Stomach (tissue), 4 donors: Measurements from ENCODE around the gene CIAO2B.
"Not testable (repeated sequence)": the region's sequence is repeated elsewhere in the genome, so short reads cannot be mapped to it uniquely, and the experiment has no call there.

ENCODE experiments used
- EP300 ChIP-seq: sonication (generic); formaldehyde crosslinking; IDR thresholded peaks from one replicate; pipeline ENCODE4 v1.6.1; 2017; ENCODE audit warnings: antibody characterized with exemption
- POLR2A ChIP-seq, 4 donors: fragments of 450-650 bp; IDR thresholded peaks; one replicate each; pipeline ENCODE4 v1.6.1; 2016; ENCODE audit warnings: antibody characterized with exemption in 4 of 4, control low read depth in 2 of 4, mild to moderate bottlenecking in 1 of 4, moderate library complexity in 1 of 4
- POLR2AphosphoS5 ChIP-seq, 3 donors: sonication (generic); formaldehyde crosslinking; IDR thresholded peaks; one replicate each; pipeline ENCODE4 v1.6.1; 2016; ENCODE audit warnings: antibody characterized with exemption in 3 of 3
- TF ChIP-seq, protein P1 (sequence below), 7 experiments: fragments of 450-650 bp in 4 of 7; fragments of 200-600 bp in 3 of 7; sonication (generic) in 3 of 7; IDR thresholded peaks; one replicate each; pipeline ENCODE4 v1.5.1; 2016 to 2019; ENCODE audit warnings: antibody characterized with exemption in 7 of 7, control low read depth in 2 of 7, mild to moderate bottlenecking in 1 of 7

DNA sequence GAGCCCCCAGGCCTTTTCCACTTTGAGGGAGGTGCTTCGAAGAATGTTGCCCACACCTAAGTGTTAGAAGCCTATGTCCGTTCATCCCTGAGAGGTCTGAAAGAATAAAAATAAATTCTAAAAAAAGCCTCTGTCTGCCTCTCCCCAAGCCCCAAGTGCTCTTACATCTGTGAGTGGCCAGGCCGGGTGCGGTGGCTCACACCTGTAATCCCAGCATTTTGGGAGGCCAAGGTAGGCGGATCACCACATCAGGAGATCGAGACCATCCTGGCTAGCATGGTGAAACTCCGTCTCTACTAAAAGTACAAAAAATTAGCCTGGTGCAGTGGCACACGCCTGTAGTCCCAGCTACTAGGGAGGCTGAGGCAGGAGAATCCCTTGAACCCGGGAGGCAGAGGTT, 10.8 kb upstream of the CIAO2B start:
- TF ChIP-seq POLR2A (IDR thresholded peaks at IDR 0.05); POLR2AphosphoS5 (IDR thresholded peaks at IDR 0.05); EP300: not testable (repeated sequence)
- TF ChIP-seq, protein P1, sequence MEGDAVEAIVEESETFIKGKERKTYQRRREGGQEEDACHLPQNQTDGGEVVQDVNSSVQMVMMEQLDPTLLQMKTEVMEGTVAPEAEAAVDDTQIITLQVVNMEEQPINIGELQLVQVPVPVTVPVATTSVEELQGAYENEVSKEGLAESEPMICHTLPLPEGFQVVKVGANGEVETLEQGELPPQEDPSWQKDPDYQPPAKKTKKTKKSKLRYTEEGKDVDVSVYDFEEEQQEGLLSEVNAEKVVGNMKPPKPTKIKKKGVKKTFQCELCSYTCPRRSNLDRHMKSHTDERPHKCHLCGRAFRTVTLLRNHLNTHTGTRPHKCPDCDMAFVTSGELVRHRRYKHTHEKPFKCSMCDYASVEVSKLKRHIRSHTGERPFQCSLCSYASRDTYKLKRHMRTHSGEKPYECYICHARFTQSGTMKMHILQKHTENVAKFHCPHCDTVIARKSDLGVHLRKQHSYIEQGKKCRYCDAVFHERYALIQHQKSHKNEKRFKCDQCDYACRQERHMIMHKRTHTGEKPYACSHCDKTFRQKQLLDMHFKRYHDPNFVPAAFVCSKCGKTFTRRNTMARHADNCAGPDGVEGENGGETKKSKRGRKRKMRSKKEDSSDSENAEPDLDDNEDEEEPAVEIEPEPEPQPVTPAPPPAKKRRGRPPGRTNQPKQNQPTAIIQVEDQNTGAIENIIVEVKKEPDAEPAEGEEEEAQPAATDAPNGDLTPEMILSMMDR (IDR thresholded peaks at IDR 0.05), result not testable (repeated sequence)
